ENCODE measurements around the gene PLEKHB2. TPM values are rescaled to one million over a fixed set of nuclear protein-coding genes. Genes with fewer than 3 reads are reported as not detected.
"Not testable (repeated sequence)": the region's sequence is repeated elsewhere in the genome, so short reads cannot be mapped to it uniquely, and the experiment has no call there.

Gene PLEKHB2
- total RNA-seq, 1 donor from 2014 or later, result 53.9 TPM

GRCh38 chr2:131112529-131112928 lies 7.4 kb downstream of the PLEKHB2 start:
- H3K36me3 Mint-ChIP-seq (ENCODE audit: unreplicated experiment), result peaks cover 21% of the 10 kb centered on the region
- no peak for TF ChIP-seq CTCF (IDR thresholded peaks at IDR 0.05)
- peaks cover 43% of the 10 kb centered on the region for H3K4me1 Mint-ChIP-seq (ENCODE audit: unreplicated experiment)
- DNase-seq (ENCODE audit: extremely low spot score, unreplicated experiment), result no peak
- no peaks in the 10 kb centered on the region for H3K27me3 Mint-ChIP-seq (ENCODE audit: unreplicated experiment)
- no peak overlapping the region for H3K27ac Mint-ChIP-seq (ENCODE audit: unreplicated experiment)
- no peak overlapping the region for H3K4me3 Mint-ChIP-seq (ENCODE audit: unreplicated experiment)
- no peaks in the 10 kb centered on the region for H3K9me3 Mint-ChIP-seq (ENCODE audit: unreplicated experiment)

DNA sequence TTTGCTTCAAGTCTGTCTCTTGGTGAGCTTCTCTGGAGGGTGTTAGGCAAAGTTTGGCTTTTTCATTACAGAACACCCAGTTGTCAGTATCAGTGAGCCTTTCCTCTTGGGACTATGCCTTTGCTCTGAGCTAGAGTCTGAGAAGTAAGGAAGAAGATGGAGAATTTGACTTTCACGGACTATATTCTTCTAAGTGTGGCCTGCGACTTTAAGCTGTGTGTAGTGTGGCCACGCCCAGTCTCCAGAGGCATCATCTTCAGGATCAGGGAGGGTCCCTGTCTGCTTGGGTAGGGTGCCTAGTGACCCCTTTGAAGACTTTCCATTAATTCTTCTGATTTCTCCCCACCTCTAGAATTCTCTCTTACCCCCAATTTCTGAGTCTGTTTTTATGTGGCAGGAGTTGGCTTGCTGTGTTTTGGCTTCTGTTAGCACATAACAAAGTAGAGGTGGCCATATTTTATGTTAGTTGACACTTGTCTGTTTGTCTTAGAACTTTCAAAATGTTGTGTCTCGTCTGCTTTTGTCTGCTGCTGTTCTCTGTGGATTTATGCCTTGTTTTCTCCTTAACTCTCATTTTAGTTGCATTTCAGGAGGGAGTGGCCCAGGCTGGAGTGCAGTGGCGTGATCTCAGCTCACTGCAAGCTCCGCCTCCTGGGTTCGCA lies 8.6 kb downstream of the PLEKHB2 start:
- Mint-ChIP-seq H3K4me1 (ENCODE audit: unreplicated experiment) (peaks cover 40% of the 10 kb centered on the region), H3K9me3 (ENCODE audit: unreplicated experiment) (no peaks in the 10 kb centered on the region), H3K27ac (ENCODE audit: unreplicated experiment) (peak overlapping the region; percentile 34), H3K4me3 (ENCODE audit: unreplicated experiment) (no peak overlapping the region), H3K27me3 (ENCODE audit: unreplicated experiment) (no peaks in the 10 kb centered on the region), H3K36me3 (ENCODE audit: unreplicated experiment) (peaks cover 21% of the 10 kb centered on the region)
- no peak for DNase-seq (ENCODE audit: extremely low spot score, unreplicated experiment)
- no peak for TF ChIP-seq CTCF (IDR thresholded peaks at IDR 0.05)

DNA sequence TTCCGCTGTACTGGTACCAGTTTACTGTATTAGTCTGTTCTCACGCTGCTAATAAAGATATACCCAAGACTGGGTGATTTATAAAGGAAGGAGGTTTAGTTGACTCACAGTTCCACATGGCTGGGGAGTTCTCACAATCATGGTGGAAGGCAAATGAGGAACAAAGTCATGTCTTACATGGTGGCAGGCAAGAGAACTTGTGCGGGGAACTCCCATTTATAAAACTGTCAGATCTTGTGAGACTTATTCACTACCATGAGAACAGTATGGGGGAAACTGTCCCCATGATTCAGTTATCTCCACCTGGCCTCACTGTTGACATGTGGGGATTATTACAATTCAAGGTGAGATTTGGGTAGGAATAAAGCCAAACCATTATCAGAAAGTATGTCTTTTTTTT lies 9.8 kb downstream of the PLEKHB2 start:
- peaks cover 40% of the 10 kb centered on the region for H3K4me1 Mint-ChIP-seq (ENCODE audit: unreplicated experiment)
- H3K27ac Mint-ChIP-seq (ENCODE audit: unreplicated experiment); H3K4me3 Mint-ChIP-seq (ENCODE audit: unreplicated experiment); H3K27me3 Mint-ChIP-seq (ENCODE audit: unreplicated experiment); H3K9me3 Mint-ChIP-seq (ENCODE audit: unreplicated experiment); DNase-seq (ENCODE audit: extremely low spot score, unreplicated experiment): not testable (repeated sequence)
- H3K36me3 Mint-ChIP-seq (ENCODE audit: unreplicated experiment), result peaks cover 17% of the 10 kb centered on the region

GRCh38 chr2:131115752-131116151 lies 10.6 kb downstream of the PLEKHB2 start:
- no peak overlapping the region for H3K4me3 Mint-ChIP-seq (ENCODE audit: unreplicated experiment)
- peaks cover 13% of the 10 kb centered on the region for H3K36me3 Mint-ChIP-seq (ENCODE audit: unreplicated experiment)
- H3K27me3 Mint-ChIP-seq (ENCODE audit: unreplicated experiment), result no peaks in the 10 kb centered on the region
- no peak overlapping the region for H3K27ac Mint-ChIP-seq (ENCODE audit: unreplicated experiment)
- no peak for DNase-seq (ENCODE audit: extremely low spot score, unreplicated experiment)
- TF ChIP-seq CTCF (IDR thresholded peaks at IDR 0.05), result no peak
- H3K9me3 Mint-ChIP-seq (ENCODE audit: unreplicated experiment), result no peaks in the 10 kb centered on the region
- peaks cover 37% of the 10 kb centered on the region for H3K4me1 Mint-ChIP-seq (ENCODE audit: unreplicated experiment)

- Mint-ChIP-seq H3K4me1 (ENCODE audit: unreplicated experiment) (peaks cover 7% of the 10 kb centered on the region), H3K36me3 (ENCODE audit: unreplicated experiment) (peaks cover 27% of the 10 kb centered on the region), H3K9me3 (ENCODE audit: unreplicated experiment) (no peaks in the 10 kb centered on the region), H3K27me3 (ENCODE audit: unreplicated experiment) (no peaks in the 10 kb centered on the region), H3K4me3 (ENCODE audit: unreplicated experiment) (no peak overlapping the region), H3K27ac (ENCODE audit: unreplicated experiment) (no peak overlapping the region)
- DNase-seq (ENCODE audit: extremely low spot score, unreplicated experiment), result no peak
- no peak for TF ChIP-seq CTCF (IDR thresholded peaks at IDR 0.05)
Observed at GRCh38 chr2:131120815-131121317, 15.7 kb downstream of the PLEKHB2 start.

Data from osteocyte (in vitro differentiated cells).